Endodermal cell (in vitro differentiated cells): ENCODE measurements around the gene METTL8. TPM values are rescaled to one million over a fixed set of nuclear protein-coding genes. Genes with fewer than 3 reads are reported as not detected.

Experiments
- DNase-seq: peaks from one replicate; pipeline ENCODE4 v3.0.0-alpha.2; 2017
- H3K27ac ChIP-seq: 2 replicates; pipeline ENCODE4 v1.5.1; 2013; ENCODE audit warnings: mild to moderate bottlenecking, low read depth, low read length, moderate library complexity
- H3K27me3 ChIP-seq: 2 replicates; pipeline ENCODE4 v1.6.1; 2013; ENCODE audit warnings: mild to moderate bottlenecking, low read length, moderate library complexity; ENCODE audit not compliant: insufficient read depth, control insufficient read depth, poor library complexity, severe bottlenecking
- H3K36me3 ChIP-seq: 2 replicates; pipeline ENCODE4 v1.7.0; 2013; ENCODE audit warnings: mild to moderate bottlenecking, low read length, moderate library complexity; ENCODE audit not compliant: control insufficient read depth, insufficient read depth
- H3K4me1 ChIP-seq: one replicate; pipeline ENCODE4 v1.7.0; 2013; ENCODE audit warnings: low read length; ENCODE audit not compliant: control insufficient read depth, insufficient read depth
- H3K4me3 ChIP-seq: 2 replicates; pipeline ENCODE4 v1.5.1; 2013; ENCODE audit warnings: mild to moderate bottlenecking, low read length, moderate library complexity
- H3K9ac ChIP-seq: 2 replicates; pipeline ENCODE4 v1.6.1; 2013; ENCODE audit warnings: mild to moderate bottlenecking, low read length, moderate library complexity; ENCODE audit not compliant: poor library complexity, severe bottlenecking; ENCODE audit errors: extremely low read depth
- H3K9me3 ChIP-seq: 2 replicates; pipeline ENCODE4 v1.6.1; 2013; ENCODE audit warnings: mild to moderate bottlenecking, low read length, moderate library complexity; ENCODE audit not compliant: control insufficient read depth
- H3K27ac Mint-ChIP-seq: 2 replicates; pipeline ENCODE4 v1.8.0; 2020; ENCODE audit warnings: mixed read lengths
- H3K27me3 Mint-ChIP-seq: 2 replicates; pipeline ENCODE4 v1.8.0; 2021; ENCODE audit warnings: mild to moderate bottlenecking, mixed read lengths; ENCODE audit not compliant: insufficient read depth
- H3K36me3 Mint-ChIP-seq: 2 replicates; pipeline ENCODE4 v1.8.0; 2020; ENCODE audit warnings: low read depth, mixed read lengths
- H3K4me1 Mint-ChIP-seq: 2 replicates; pipeline ENCODE4 v1.8.0; 2020; ENCODE audit warnings: mixed read lengths
- H3K4me3 Mint-ChIP-seq: 2 replicates; pipeline ENCODE4 v1.8.0; 2020; ENCODE audit warnings: mild to moderate bottlenecking, moderate library complexity, mixed read lengths
- H3K9me3 Mint-ChIP-seq: 2 replicates; pipeline ENCODE4 v1.8.0; 2020; ENCODE audit warnings: mild to moderate bottlenecking, mixed read lengths
- CTCF ChIP-seq: fragments of 200-600 bp; sonication (generic); conservative IDR thresholded peaks from 2 replicates; pipeline ENCODE4 v1.5.0; 2021; ENCODE audit warnings: antibody characterized with exemption, mild to moderate bottlenecking
- WGBS, 2 experiments: methylation state at CpG; one replicate each; pipeline versions ENCODE4 v1.1.5 to v1.1.7; 2013; ENCODE audit warnings: missing lambda C conversion rate in 2 of 2, mixed read lengths in 1 of 2; ENCODE audit not compliant: insufficient coverage in 1 of 2, insufficient read length in 1 of 2; 5-methylcytosine and 5-hydroxymethylcytosine counted together
- total RNA-seq, 2 donors: library from RNA; stranded (reverse); fragmentation: NEBNext Ultra II Directional in 1 of 2; extraction: Animal tissue kit (Norgen Biotek cat#: 25700) in 1 of 2; gene quantifications; 2 replicates in 1 of 2; 3 replicates in 1 of 2; pipeline ENCODE4 v1.2.1, GENCODE V29; 2021

The METTL8 gene
- total RNA-seq, 2 donors from 2014 or later: 20.3 to 33.6 TPM

DNA sequence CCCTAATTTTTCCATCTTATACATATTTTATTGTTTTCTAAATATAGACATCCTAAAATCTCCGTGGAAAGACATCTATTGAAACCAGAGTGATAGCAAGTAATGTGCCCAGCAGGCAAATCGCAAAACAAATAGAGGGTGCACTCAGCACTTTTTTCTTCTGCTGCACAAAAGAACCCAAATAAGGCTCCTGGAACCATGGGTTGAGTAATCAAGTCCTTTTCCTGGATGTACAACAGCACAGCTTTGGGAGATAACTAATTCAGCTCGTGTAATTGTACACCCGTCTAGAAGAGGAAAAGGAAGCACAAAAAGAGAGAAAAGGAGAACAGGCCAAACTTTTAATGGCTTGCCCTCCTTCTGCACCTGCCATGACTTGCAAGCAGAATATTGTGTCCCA is 146.2 kb downstream of the METTL8 start:
- Mint-ChIP-seq H3K4me3 (no peak overlapping the region), H3K9me3 (no peaks in the 10 kb centered on the region), H3K27me3 (peaks cover 10% of the 10 kb centered on the region), H3K36me3 (no peaks in the 10 kb centered on the region), H3K27ac (no peak overlapping the region), H3K4me1 (peaks cover 36% of the 10 kb centered on the region)
- Histone ChIP-seq H3K27ac (peak overlapping the region; percentile 27), H3K4me1 (peaks cover 6% of the 10 kb centered on the region), H3K36me3 (no peaks in the 10 kb centered on the region), H3K9ac (no peak overlapping the region), H3K27me3 (no peaks in the 10 kb centered on the region), H3K9me3 (no peaks in the 10 kb centered on the region), H3K4me3 (no peak overlapping the region)
- no peak for DNase-seq
- WGBS, 2 experiments: 86 to 97% methylated on average over 3 to 4 of the region's 4 CpGs
- TF ChIP-seq CTCF: no peak

- Histone ChIP-seq H3K27ac (no peak overlapping the region), H3K9me3 (no peaks in the 10 kb centered on the region), H3K36me3 (no peaks in the 10 kb centered on the region), H3K4me3 (no peak overlapping the region), H3K27me3 (no peaks in the 10 kb centered on the region), H3K4me1 (peaks cover 6% of the 10 kb centered on the region), H3K9ac (no peak overlapping the region)
- H3K36me3 Mint-ChIP-seq: no peaks in the 10 kb centered on the region
- H3K27ac Mint-ChIP-seq: no peak overlapping the region
- TF ChIP-seq CTCF: no peak
- H3K9me3 Mint-ChIP-seq: no peaks in the 10 kb centered on the region
- peaks cover 36% of the 10 kb centered on the region for H3K4me1 Mint-ChIP-seq
- H3K4me3 Mint-ChIP-seq: no peak overlapping the region
- peaks cover 10% of the 10 kb centered on the region for H3K27me3 Mint-ChIP-seq
- DNase-seq: no peak
Observed at GRCh38 chr2:171287036-171287571, 146.7 kb downstream of the METTL8 start.

DNA sequence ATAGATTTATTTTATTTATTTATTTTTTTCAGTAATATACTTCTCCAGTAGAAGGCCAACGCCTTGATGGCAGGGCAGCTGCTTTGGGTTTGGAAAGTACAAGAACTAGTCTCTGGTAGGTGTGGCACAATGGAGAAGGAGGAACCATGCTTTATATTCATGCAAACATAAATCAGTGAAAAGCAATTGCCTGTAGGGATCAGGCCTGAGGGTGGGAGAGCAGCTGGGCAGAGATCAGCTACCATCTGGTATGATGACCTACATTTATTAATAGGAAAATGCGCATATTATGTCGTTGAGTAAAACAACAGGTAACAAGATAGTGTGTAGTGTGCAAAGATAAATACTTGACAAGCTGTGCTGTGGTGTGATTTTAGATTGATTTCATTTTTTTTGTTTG is 152.7 kb downstream of the METTL8 start:
- DNase-seq: no peak
- Mint-ChIP-seq H3K27me3 (peaks cover 3% of the 10 kb centered on the region), H3K36me3 (no peaks in the 10 kb centered on the region), H3K4me1 (peaks cover 21% of the 10 kb centered on the region), H3K27ac (no peak overlapping the region), H3K4me3 (no peak overlapping the region), H3K9me3 (peaks cover 4% of the 10 kb centered on the region)
- no peaks in the 10 kb centered on the region for H3K36me3 ChIP-seq
- H3K27ac ChIP-seq: no peak overlapping the region
- no peak overlapping the region for H3K4me3 ChIP-seq
- H3K9me3 ChIP-seq: peaks cover 6% of the 10 kb centered on the region
- no peak overlapping the region for H3K9ac ChIP-seq
- WGBS, 2 experiments: 89 to 97% methylated on average over 3 of the region's 3 CpGs
- H3K27me3 ChIP-seq: no peaks in the 10 kb centered on the region
- H3K4me1 ChIP-seq: peaks cover 6% of the 10 kb centered on the region
- no peak for TF ChIP-seq CTCF
